WERI-Rb-1 (cell line): ENCODE measurements around the gene STING1.

ENCODE experiments used
- DNase-seq: peaks from one replicate; pipeline ENCODE4 v3.0.0-alpha.2; 2020
- H3K27ac ChIP-seq: fragments of 250-450 bp; sonication (Bioruptor Pico); 2 replicates; pipeline ENCODE4 v1.5.1; 2020; ENCODE audit warnings: mild to moderate bottlenecking, moderate library complexity
- H3K27me3 ChIP-seq: fragments of 250-450 bp; sonication (Bioruptor Pico); 2 replicates; pipeline ENCODE4 v1.5.1; 2021; ENCODE audit warnings: mild to moderate bottlenecking, low read depth, moderate library complexity; ENCODE audit not compliant: insufficient read depth, severe bottlenecking
- H3K36me3 ChIP-seq: fragments of 250-450 bp; sonication (Bioruptor Pico); 2 replicates; pipeline ENCODE4 v1.5.1; 2020; ENCODE audit warnings: mild to moderate bottlenecking, moderate library complexity
- H3K4me3 ChIP-seq: 2 replicates; pipeline ENCODE4 v1.5.1; 2011; ENCODE audit warnings: low read depth, mild to moderate bottlenecking, control low read depth, low read length
- H3K9me3 ChIP-seq: fragments of 250-450 bp; sonication (Bioruptor Pico); 2 replicates; pipeline ENCODE4 v1.5.1; 2021; ENCODE audit warnings: mild to moderate bottlenecking, moderate library complexity; ENCODE audit not compliant: severe bottlenecking
- CTCF ChIP-seq: IDR thresholded peaks from 2 replicates; pipeline ENCODE4 v1.5.1; 2011; ENCODE audit warnings: low read depth, mild to moderate bottlenecking, control low read depth, inconsistent platforms, low read length

STING1 gene

DNA sequence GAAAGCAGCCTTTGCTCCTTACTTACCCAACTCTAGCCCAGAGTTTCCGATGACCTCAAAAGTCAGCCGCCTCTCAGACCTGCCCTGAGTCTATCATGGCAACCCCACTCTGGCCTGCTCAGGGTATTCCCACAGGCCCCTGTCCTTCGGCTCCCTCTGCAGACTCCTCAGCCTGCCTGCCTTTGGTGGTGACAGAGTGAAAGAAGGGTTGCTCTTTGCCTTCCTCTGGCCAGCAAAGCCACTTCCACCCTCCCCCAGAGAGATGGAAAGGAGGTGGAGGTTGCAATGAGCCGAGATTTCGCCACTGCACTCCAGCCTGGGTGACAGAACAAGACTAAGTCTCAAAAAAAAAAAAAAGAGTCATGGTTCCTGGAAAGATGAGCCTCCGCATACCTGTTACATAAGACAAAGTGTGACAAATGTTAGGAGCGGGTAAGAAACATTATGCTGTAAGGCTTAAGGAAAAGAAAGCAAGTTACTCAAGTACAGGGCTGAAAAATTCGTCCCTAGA is 14.1 kb downstream of the STING1 start:
- no peaks in the 10 kb centered on the region for H3K9me3 ChIP-seq
- no peak for TF ChIP-seq CTCF
- H3K27me3 ChIP-seq, result no peaks in the 10 kb centered on the region
- H3K4me3 ChIP-seq, result no peak overlapping the region
- H3K36me3 ChIP-seq, result no peaks in the 10 kb centered on the region
- peak; percentile 43 for DNase-seq
- peak overlapping the region; percentile 48 for H3K27ac ChIP-seq

DNA sequence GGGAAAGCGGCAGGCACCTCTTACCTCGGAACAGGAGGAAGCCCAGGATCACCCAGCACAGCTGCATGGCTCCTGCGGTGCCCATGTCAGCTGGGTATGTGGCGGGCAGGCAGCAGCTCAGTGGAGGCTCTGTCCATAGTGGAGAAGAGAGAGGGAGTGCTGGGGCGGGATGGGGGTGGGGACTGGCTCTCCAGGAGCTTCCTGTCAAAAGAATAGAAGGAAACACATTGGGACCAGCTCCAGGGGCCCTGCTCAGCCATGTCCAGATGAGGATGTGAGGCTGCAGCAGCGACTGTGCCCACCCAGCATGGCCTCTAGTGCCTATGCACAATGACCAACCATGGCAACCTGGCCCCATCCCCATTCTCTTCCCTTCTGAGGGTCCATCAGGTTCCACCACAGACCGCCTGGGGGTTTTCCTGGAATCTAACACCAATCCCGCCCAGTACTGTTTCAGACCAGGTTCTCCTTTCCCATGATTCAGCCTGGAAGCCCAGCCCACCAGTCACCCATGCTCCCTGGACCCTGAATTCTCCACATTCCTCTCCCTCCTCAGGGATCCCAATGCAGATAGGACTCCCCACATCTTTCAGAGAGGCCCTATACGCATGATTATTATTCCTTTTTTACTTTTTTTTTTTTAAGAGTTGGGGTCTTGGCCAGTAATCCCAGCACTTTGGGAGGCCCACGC is 19.8 kb downstream of the STING1 start, which contains the start of gene ECSCR:
Gene ECSCR (minus strand): TSS at position 158 of the 691 bp plus-strand sequence. CDS start 73 bp downstream, at position 85.
- Histone ChIP-seq H3K27ac (no peak within 1 kb of the TSS), H3K9me3 (no peaks in the 10 kb centered on the region), H3K4me3 (no peak within 1 kb of the TSS), H3K27me3 (no peaks in the 10 kb centered on the region), H3K36me3 (no peaks in the 10 kb centered on the region)
- DNase-seq, result no peak
- TF ChIP-seq CTCF, result no peak

DNA sequence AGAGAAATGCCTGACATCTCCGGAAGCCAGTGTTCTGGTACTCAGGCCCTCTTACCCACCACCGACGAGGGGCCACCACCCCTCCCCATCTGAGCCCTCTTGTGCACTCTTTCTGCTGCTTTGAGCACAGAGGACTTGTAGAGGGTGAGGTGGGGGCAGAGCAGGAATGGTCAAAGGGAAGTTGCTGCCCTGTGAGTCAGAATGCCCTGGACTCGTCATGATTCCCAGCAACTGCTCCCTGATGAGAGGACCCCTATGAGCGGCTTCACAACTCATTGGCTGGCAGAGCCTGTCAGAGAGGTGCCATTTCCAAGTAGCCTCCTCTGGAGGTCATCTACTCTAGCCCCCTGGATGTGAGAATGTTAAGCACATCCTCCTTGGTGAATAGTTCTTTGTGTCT is 20.9 kb downstream of the STING1 start:
- DNase-seq, result no peak
- Histone ChIP-seq H3K4me3 (no peak overlapping the region), H3K36me3 (no peaks in the 10 kb centered on the region), H3K27me3 (no peaks in the 10 kb centered on the region), H3K9me3 (no peaks in the 10 kb centered on the region), H3K27ac (no peak overlapping the region)
- TF ChIP-seq CTCF, result no peak

DNA sequence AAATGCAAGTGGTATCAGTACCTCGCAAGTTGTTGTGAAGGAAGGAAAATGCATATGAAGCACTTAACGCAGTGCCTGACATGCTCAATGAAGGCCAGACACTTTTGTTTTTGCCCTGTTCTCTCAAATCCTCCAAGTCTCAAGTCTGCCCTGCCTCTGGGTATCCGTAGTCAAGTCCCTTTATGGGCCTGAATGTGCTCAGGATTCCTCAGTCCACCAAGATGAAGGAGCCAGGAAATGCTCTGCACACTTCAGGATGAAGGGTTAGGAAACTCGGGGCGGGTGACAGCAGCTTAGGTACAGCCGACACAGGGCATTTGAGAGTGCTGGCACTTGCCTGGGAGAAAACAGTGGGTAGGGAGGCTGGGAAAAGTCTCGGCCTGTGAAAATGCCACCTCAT is 21.4 kb downstream of the STING1 start:
- no peak overlapping the region for H3K27ac ChIP-seq
- H3K4me3 ChIP-seq, result no peak overlapping the region
- no peaks in the 10 kb centered on the region for H3K27me3 ChIP-seq
- H3K36me3 ChIP-seq, result no peaks in the 10 kb centered on the region
- no peaks in the 10 kb centered on the region for H3K9me3 ChIP-seq
- TF ChIP-seq CTCF, result no peak
- no peak for DNase-seq

DNA sequence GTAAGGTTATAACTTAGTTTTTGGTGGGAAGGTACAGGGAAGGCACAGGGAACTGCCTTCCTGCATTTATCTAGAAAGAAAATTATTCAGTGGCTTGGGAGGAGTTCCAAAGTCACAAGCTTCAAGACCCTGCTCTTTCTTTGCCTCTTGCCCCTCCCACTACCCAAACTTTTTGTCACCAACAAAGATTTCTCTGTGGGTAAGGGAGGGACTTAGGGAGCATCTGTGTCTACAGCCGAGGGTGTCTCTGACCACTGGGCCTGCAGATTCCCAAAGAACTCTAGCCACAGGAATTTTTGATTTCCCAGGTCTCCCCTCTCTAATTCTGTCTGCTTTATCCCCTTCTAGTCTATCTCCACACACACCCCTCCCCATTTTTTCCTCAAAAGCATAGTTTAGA is 22.1 kb downstream of the STING1 start:
- DNase-seq, result no peak
- no peaks in the 10 kb centered on the region for H3K27me3 ChIP-seq
- H3K27ac ChIP-seq, result no peak overlapping the region
- no peak overlapping the region for H3K4me3 ChIP-seq
- H3K9me3 ChIP-seq, result no peaks in the 10 kb centered on the region
- TF ChIP-seq CTCF, result no peak
- no peaks in the 10 kb centered on the region for H3K36me3 ChIP-seq
